Breast epithelium (tissue), 4 donors: ENCODE results near the gene TMEM161A. TPM values are rescaled to one million over a fixed set of nuclear protein-coding genes. Genes with fewer than 3 reads are reported as not detected.

Experiments used
- DNase-seq, 2 donors: peaks; one replicate each; pipeline ENCODE4 v3.0.0-alpha.2; 2019; ENCODE audit warnings: low spot score in 2 of 2
- H3K27ac ChIP-seq, 2 donors: fragments of 200-600 bp; sonication (generic) in 1 of 2; one replicate each; pipeline ENCODE4 v1.5.1; 2016 to 2019; ENCODE audit warnings: mild to moderate bottlenecking in 1 of 2
- H3K27me3 ChIP-seq, 2 donors: fragments of 200-600 bp; sonication (generic) in 1 of 2; one replicate each; pipeline versions ENCODE4 v1.5.1 to v1.6.0; 2017 to 2019; ENCODE audit warnings: control low read depth in 1 of 2, mild to moderate bottlenecking in 1 of 2
- H3K36me3 ChIP-seq: fragments of 200-600 bp; one replicate; pipeline ENCODE4 v1.5.1; 2019
- H3K4me1 ChIP-seq, 2 donors: fragments of 200-600 bp; sonication (generic); one replicate each; pipeline ENCODE4 v1.5.1; 2016 to 2019; ENCODE audit warnings: control low read depth in 1 of 2
- H3K4me3 ChIP-seq, 3 donors: fragments of 200-600 bp; sonication (generic); 1 replicate in 2 of 3; 2 replicates in 1 of 3; pipeline ENCODE4 v1.5.1; 2016 to 2019; ENCODE audit warnings: mild to moderate bottlenecking in 3 of 3, moderate library complexity in 2 of 3
- H3K9me3 ChIP-seq, 2 donors: fragments of 200-600 bp; sonication (generic) in 1 of 2; one replicate each; pipeline ENCODE4 v1.5.1; 2016 to 2019; ENCODE audit warnings: control low read depth in 1 of 2
- CTCF ChIP-seq, 3 donors: fragments of 450-650 bp; IDR thresholded peaks; one replicate each; pipeline ENCODE4 v1.5.1; 2016 to 2017; ENCODE audit warnings: antibody characterized with exemption in 3 of 3, mild to moderate bottlenecking in 3 of 3, moderate library complexity in 3 of 3
- POLR2A ChIP-seq: fragments of 450-650 bp; IDR thresholded peaks from one replicate; pipeline ENCODE4 v1.6.1; 2016; ENCODE audit warnings: antibody characterized with exemption, mild to moderate bottlenecking, moderate library complexity
- POLR2AphosphoS5 ChIP-seq, 3 donors: sonication (generic); formaldehyde crosslinking; IDR thresholded peaks; one replicate each; pipeline ENCODE4 v1.6.1; 2017; ENCODE audit warnings: antibody characterized with exemption in 3 of 3
- intact Hi-C: fragments of 100-400 bp; cut with DNase I; formaldehyde crosslinking; loops from one replicate; pipeline ENCODE4 v1.15.1; 2023; ENCODE audit warnings: low total_unique reads
- total RNA-seq, 3 donors: library from RNA; depleted of rRNA; stranded (reverse); fragments of >200 nt; gene quantifications; one replicate each; pipeline ENCODE4 v1.1.0, GENCODE V29; 2016

TMEM161A gene
- total RNA-seq, 3 donors from 2014 or later: 13.8 to 20.3 (median 18.0) TPM

- Histone ChIP-seq H3K4me3 (no peak overlapping the region), H3K36me3 (no peaks in the 10 kb centered on the region), H3K9me3 (peaks cover 13 to 14% of the 10 kb centered on the region in 2 donors), H3K27ac (no peak overlapping the region), H3K4me1 (no peaks in the 10 kb centered on the region), H3K27me3 (no peaks in the 10 kb centered on the region)
- no peak for DNase-seq
- intact Hi-C loops: no loop called here
- TF ChIP-seq POLR2A (no peak), CTCF (IDR thresholded peaks at IDR 0.05) (no peak)
These were observed 6.3 kb downstream of the TMEM161A start for GRCh38 chr19:19131989-19132388.

DNA sequence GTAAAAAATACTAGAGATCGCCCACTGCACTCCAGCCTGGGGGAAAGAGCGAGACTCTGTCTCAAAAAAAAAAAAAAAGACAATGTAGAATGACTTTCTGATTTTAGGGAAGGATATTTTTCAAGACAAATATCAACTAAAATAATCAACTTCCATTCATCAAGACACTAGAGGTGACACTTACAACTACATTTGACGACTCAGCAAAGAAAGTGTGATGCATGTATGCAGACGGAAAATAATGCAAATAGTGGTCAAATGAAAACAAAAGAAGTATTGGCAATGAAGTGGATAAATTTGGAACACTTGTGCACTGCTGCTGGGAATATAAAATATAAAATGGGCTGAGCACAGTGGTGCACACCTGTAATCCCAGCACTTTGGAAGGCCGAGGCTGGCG is 12.2 kb downstream of the TMEM161A start:
- H3K9me3 ChIP-seq: no peaks in the 10 kb centered on the region
- H3K4me3 ChIP-seq: no peak overlapping the region
- H3K4me1 ChIP-seq: no peaks in the 10 kb centered on the region
- H3K27me3 ChIP-seq: no peaks in the 10 kb centered on the region
- H3K27ac ChIP-seq: no peak overlapping the region
- TF ChIP-seq POLR2A: no peak
- no peak for TF ChIP-seq CTCF (IDR thresholded peaks at IDR 0.05)
- no peak for TF ChIP-seq POLR2AphosphoS5 (IDR thresholded peaks at IDR 0.05)
- no peak for DNase-seq
- intact Hi-C loops: no loop called here
- H3K36me3 ChIP-seq: no peaks in the 10 kb centered on the region

- Histone ChIP-seq H3K36me3 (no peaks in the 10 kb centered on the region), H3K9me3 (no peaks in the 10 kb centered on the region), H3K27ac (no peak overlapping the region), H3K4me1 (no peaks in the 10 kb centered on the region), H3K27me3 (no peaks in the 10 kb centered on the region), H3K4me3 (no peak overlapping the region)
- intact Hi-C loops: no loop called here
- no peak for DNase-seq
- no peak for TF ChIP-seq POLR2A
- TF ChIP-seq POLR2AphosphoS5 (IDR thresholded peaks at IDR 0.05): no peak
- TF ChIP-seq CTCF (IDR thresholded peaks at IDR 0.05): no peak
These were observed 14.9 kb downstream of the TMEM161A start for GRCh38 chr19:19123386-19123785.

- H3K36me3 ChIP-seq: no peaks in the 10 kb centered on the region
These were observed 15.4 kb downstream of the TMEM161A start for GRCh38 chr19:19122902-19123301.

GRCh38 chr19:19121371-19121770 is 16.9 kb downstream of the TMEM161A start:
- no peaks in the 10 kb centered on the region for H3K36me3 ChIP-seq
- H3K27ac ChIP-seq: no peak overlapping the region
- intact Hi-C loops: no loop called here
- no peak for DNase-seq
- H3K4me1 ChIP-seq: no peaks in the 10 kb centered on the region
- H3K27me3 ChIP-seq: no peaks in the 10 kb centered on the region
- no peak overlapping the region for H3K4me3 ChIP-seq
- TF ChIP-seq CTCF (IDR thresholded peaks at IDR 0.05): no peak
- no peak for TF ChIP-seq POLR2A
- no peak for TF ChIP-seq POLR2AphosphoS5 (IDR thresholded peaks at IDR 0.05)
- H3K9me3 ChIP-seq: no peaks in the 10 kb centered on the region

More at GRCh38 chr19:19122902-19123301, 15.4 kb downstream of the TMEM161A start:
- H3K4me1 ChIP-seq: no peaks in the 10 kb centered on the region
- DNase-seq: no peak
- TF ChIP-seq POLR2A: no peak
- TF ChIP-seq POLR2AphosphoS5 (IDR thresholded peaks at IDR 0.05): no peak
- no peak for TF ChIP-seq CTCF (IDR thresholded peaks at IDR 0.05)
- H3K27me3 ChIP-seq: no peaks in the 10 kb centered on the region
- H3K9me3 ChIP-seq: no peaks in the 10 kb centered on the region
- intact Hi-C loops: no loop called here
- H3K27ac ChIP-seq: no peak overlapping the region
- H3K4me3 ChIP-seq: no peak overlapping the region
